Vagina (tissue), 2 donors: ENCODE measurements around the gene PTGR2. TPM values are rescaled to one million over a fixed set of nuclear protein-coding genes. Genes with fewer than 3 reads are reported as not detected.
"Not testable (repeated sequence)": the region's sequence is repeated elsewhere in the genome, so short reads cannot be mapped to it uniquely, and the experiment has no call there.

ENCODE experiments used
- DNase-seq, 2 donors: peaks; one replicate each; pipeline ENCODE4 v3.0.0-alpha.2; 2017; ENCODE audit errors: extremely low spot score in 2 of 2
- H3K27ac ChIP-seq: fragments of 200-600 bp; sonication (generic); one replicate; pipeline ENCODE4 v1.5.1; 2019
- H3K27me3 ChIP-seq: fragments of 200-600 bp; sonication (generic); one replicate; pipeline ENCODE4 v1.5.1; 2019
- H3K36me3 ChIP-seq, 2 donors: fragments of 200-600 bp; sonication (generic); one replicate each; pipeline ENCODE4 v1.5.1; 2017 to 2019
- H3K4me1 ChIP-seq: fragments of 200-600 bp; sonication (generic); one replicate; pipeline ENCODE4 v1.5.1; 2019
- H3K4me3 ChIP-seq, 2 donors: fragments of 200-600 bp; sonication (generic); 1 replicate in 1 of 2; 2 replicates in 1 of 2; pipeline ENCODE4 v1.5.1; 2016 to 2019
- H3K9me3 ChIP-seq: fragments of 200-600 bp; sonication (generic); one replicate; pipeline ENCODE4 v1.5.1; 2019
- CTCF ChIP-seq, 3 experiments: fragments of 450-650 bp in 2 of 3; fragments of 200-600 bp in 1 of 3; sonication (generic) in 1 of 3; IDR thresholded peaks; one replicate each; pipeline ENCODE4 v1.5.1; 2017 to 2019; ENCODE audit warnings: antibody characterized with exemption in 3 of 3, mild to moderate bottlenecking in 2 of 3, moderate library complexity in 2 of 3
- POLR2A ChIP-seq, 2 donors: fragments of 450-650 bp; IDR thresholded peaks; one replicate each; pipeline ENCODE4 v1.6.1; 2017; ENCODE audit warnings: antibody characterized with exemption in 2 of 2, mild to moderate bottlenecking in 2 of 2, moderate library complexity in 2 of 2
- POLR2AphosphoS5 ChIP-seq, 2 donors: sonication (generic); formaldehyde crosslinking; IDR thresholded peaks; one replicate each; pipeline ENCODE4 v1.9.0; 2017; ENCODE audit warnings: antibody characterized with exemption in 2 of 2, mild to moderate bottlenecking in 2 of 2, low read depth in 1 of 2; ENCODE audit not compliant: insufficient read depth in 1 of 2
- intact Hi-C: fragments of 100-400 bp; cut with DNase I; formaldehyde crosslinking; loops from one replicate; pipeline ENCODE4 v1.15.1; 2023
- total RNA-seq: library from RNA; depleted of rRNA; stranded (reverse); fragments of >200 nt; gene quantifications from one replicate; pipeline ENCODE4 v1.2.3, GENCODE V29; 2016

The PTGR2 gene
- total RNA-seq, 1 donor from 2014 or later, result 5.6 TPM

DNA sequence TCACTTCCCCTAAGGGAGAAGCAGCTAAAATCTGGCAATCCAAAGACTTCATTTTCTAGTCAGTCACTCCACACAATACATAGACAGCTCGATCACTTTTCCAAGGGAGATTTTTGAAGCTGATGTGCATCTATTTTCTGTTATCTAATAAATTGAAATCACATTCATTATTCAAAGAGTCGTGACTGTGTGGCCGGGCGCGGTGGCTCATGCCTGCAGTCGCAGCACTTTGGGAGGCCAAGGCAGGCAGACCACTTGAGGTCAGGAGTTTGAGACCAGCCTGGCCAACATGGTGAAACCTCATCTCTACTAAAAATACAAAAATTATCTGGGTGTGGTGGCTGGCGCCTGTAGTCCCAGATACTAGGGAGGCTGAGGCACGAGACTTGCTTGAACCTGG, 27.1 kb upstream of the PTGR2 start:
- no peak for DNase-seq
- Histone ChIP-seq H3K27me3 (no peaks in the 10 kb centered on the region), H3K4me1 (peaks cover 7% of the 10 kb centered on the region), H3K9me3 (no peaks in the 10 kb centered on the region), H3K36me3 (no peaks in the 10 kb centered on the region), H3K4me3 (no peak overlapping the region), H3K27ac (no peak overlapping the region)
- intact Hi-C loops, result no loop called here
- TF ChIP-seq POLR2A (IDR thresholded peaks at IDR 0.05) (no peak), CTCF (IDR thresholded peaks at IDR 0.05) (no peak), POLR2AphosphoS5 (IDR thresholded peaks at IDR 0.05; ENCODE audit: insufficient read depth in 1 of 2, low read depth in 1 of 2) (no peak)

GRCh38 chr14:73825551-73826188, 26.0 kb upstream of the PTGR2 start:
- H3K9me3 ChIP-seq, result no peaks in the 10 kb centered on the region
- peaks cover 7% of the 10 kb centered on the region for H3K4me1 ChIP-seq
- intact Hi-C loops, result loop anchor here (5.0 kb wide), 1 partner anchor 98 kb away; no protein-coding TSS in a partner anchor
- DNase-seq, result peak in 1 of 2 donors; percentile 92
- no peaks in the 10 kb centered on the region for H3K27me3 ChIP-seq
- H3K4me3 ChIP-seq, result no peak overlapping the region
- no peak overlapping the region for H3K27ac ChIP-seq
- H3K36me3 ChIP-seq, result no peaks in the 10 kb centered on the region
- no peak for TF ChIP-seq POLR2A (IDR thresholded peaks at IDR 0.05)
- peak; percentile 60 to 91 (median 67) for TF ChIP-seq CTCF (IDR thresholded peaks at IDR 0.05)
- TF ChIP-seq POLR2AphosphoS5 (IDR thresholded peaks at IDR 0.05; ENCODE audit: insufficient read depth in 1 of 2, low read depth in 1 of 2), result peak; percentile 75 to 89

DNA sequence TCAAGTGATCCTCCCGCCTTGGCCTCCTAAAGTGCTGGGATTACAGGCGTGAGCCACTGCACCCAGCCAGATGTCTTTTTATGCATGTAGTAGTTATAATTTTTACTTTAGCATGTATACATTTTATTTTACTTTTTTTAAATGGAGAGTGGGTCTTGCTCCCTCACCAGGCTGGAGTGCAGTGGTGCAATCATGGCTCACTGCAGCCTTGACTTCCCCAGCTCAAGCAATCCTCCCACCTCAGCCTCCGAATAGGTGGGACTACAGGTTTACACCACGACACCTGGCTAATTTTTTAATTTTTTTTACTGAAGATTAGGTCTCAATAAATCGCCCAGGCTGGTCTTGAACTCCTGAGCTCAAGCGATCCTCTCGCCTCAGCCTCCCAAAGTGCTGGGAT, 24.4 kb upstream of the PTGR2 start:
- not testable (repeated sequence) for H3K27ac ChIP-seq, H3K4me1 ChIP-seq, H3K4me3 ChIP-seq, H3K9me3 ChIP-seq, H3K36me3 ChIP-seq, H3K27me3 ChIP-seq, DNase-seq
- intact Hi-C loops, result loop anchor here (5.0 kb wide), 1 partner anchor 100 kb away; no protein-coding TSS in a partner anchor

DNA sequence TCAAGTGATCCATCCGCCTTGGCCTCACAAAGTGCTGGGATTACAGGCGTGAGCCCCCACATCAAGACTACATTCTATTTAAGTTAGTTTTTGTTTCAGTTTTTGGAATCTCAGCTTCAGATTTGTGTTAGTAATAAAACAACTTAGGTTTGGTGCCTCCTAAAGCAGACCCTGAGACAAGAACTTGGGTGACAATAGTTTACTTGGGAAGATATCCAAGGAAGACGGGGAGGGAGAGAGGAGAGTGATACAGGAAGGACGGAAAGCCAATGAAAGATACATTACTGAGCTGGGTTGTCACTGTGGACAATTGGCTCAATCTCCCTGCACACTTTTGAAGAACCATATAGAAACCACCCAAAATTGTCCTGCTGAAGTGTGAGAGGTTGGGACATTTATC, 22.6 kb upstream of the PTGR2 start:
- Histone ChIP-seq H3K9me3 (no peaks in the 10 kb centered on the region), H3K4me1 (peaks cover 7% of the 10 kb centered on the region), H3K4me3 (no peak overlapping the region), H3K36me3 (no peaks in the 10 kb centered on the region), H3K27ac (no peak overlapping the region), H3K27me3 (no peaks in the 10 kb centered on the region)
- no peak for DNase-seq
- no peak for TF ChIP-seq POLR2A (IDR thresholded peaks at IDR 0.05)
- no peak for TF ChIP-seq CTCF (IDR thresholded peaks at IDR 0.05)
- TF ChIP-seq POLR2AphosphoS5 (IDR thresholded peaks at IDR 0.05; ENCODE audit: insufficient read depth in 1 of 2, low read depth in 1 of 2), result no peak
- intact Hi-C loops, result loop anchor here (5.0 kb wide), 1 partner anchor 102 kb away; no protein-coding TSS in a partner anchor

- H3K4me1 ChIP-seq, result peaks cover 7% of the 10 kb centered on the region
- no peak overlapping the region for H3K4me3 ChIP-seq
- no peaks in the 10 kb centered on the region for H3K27me3 ChIP-seq
- no peaks in the 10 kb centered on the region for H3K9me3 ChIP-seq
- no peaks in the 10 kb centered on the region for H3K36me3 ChIP-seq
- intact Hi-C loops, result loop anchor here (5.0 kb wide), 1 partner anchor 102 kb away; no protein-coding TSS in a partner anchor
- H3K27ac ChIP-seq, result no peak overlapping the region
- TF ChIP-seq CTCF (IDR thresholded peaks at IDR 0.05) (no peak), POLR2A (IDR thresholded peaks at IDR 0.05) (no peak), POLR2AphosphoS5 (IDR thresholded peaks at IDR 0.05; ENCODE audit: insufficient read depth in 1 of 2, low read depth in 1 of 2) (no peak)
- no peak for DNase-seq
Measured at GRCh38 chr14:73829526-73830431, 21.9 kb upstream of the PTGR2 start.
